Dendritic cell treated with granulocyte-macrophage colony-stimulating factor and Interleukin-4, amounts not matched to agents 40 ng/mL and 50 ng/mL, for 4 days (primary cell): ENCODE data around the gene PINLYP.
"Not testable (repeated sequence)": the region's sequence is repeated elsewhere in the genome, so short reads cannot be mapped to it uniquely, and the experiment has no call there.

Experiments
- H3K27ac Mint-ChIP-seq: one replicate; pipeline ENCODE4 v1.8.0; 2022; ENCODE audit warnings: mild to moderate bottlenecking, mixed read lengths
- H3K27me3 Mint-ChIP-seq: one replicate; pipeline ENCODE4 v1.8.0; 2022; ENCODE audit warnings: mild to moderate bottlenecking, mixed read lengths
- H3K36me3 Mint-ChIP-seq: one replicate; pipeline ENCODE4 v1.8.0; 2022; ENCODE audit warnings: low read depth, mixed read lengths
- H3K4me1 Mint-ChIP-seq: one replicate; pipeline ENCODE4 v1.8.0; 2022; ENCODE audit warnings: low read depth, mixed read lengths
- H3K4me3 Mint-ChIP-seq: one replicate; pipeline ENCODE4 v1.8.0; 2022; ENCODE audit warnings: mild to moderate bottlenecking, moderate library complexity, mixed read lengths
- H3K9me3 Mint-ChIP-seq: one replicate; pipeline ENCODE4 v1.8.0; 2022; ENCODE audit warnings: mixed read lengths
- intact Hi-C: fragments of 100-400 bp; cut with micrococcal nuclease; formaldehyde crosslinking; loops from one replicate; pipeline ENCODE4 v1.15.0; 2022

Gene PINLYP

GRCh38 chr19:43595999-43596841 is 20.6 kb downstream of the PINLYP start, which contains the start of the genes IRGQ and ZNF576:
Gene IRGQ, minus strand, starts transcription at chr19:43596134. Its CDS starts 796 bp downstream, at chr19:43595338.
Gene ZNF576, plus strand, starts transcription at chr19:43596595. Its CDS starts 514 bp downstream, at chr19:43597109.
- Mint-ChIP-seq H3K4me1 (peaks cover 41% of the 10 kb centered on the region), H3K9me3 (no peaks in the 10 kb centered on the region), H3K4me3 (peak within 1 kb of the TSS; percentile 90), H3K27ac (peak within 1 kb of the TSS; percentile 98), H3K27me3 (no peaks in the 10 kb centered on the region), H3K36me3 (peaks cover 79% of the 10 kb centered on the region)
- intact Hi-C loops: loop anchor here (1.0 to 10.0 kb wide), 5 partner anchors 21 to 151 kb away; partner anchors contain the start of genes ETHE1, PINLYP, XRCC1 and ZNF428

GRCh38 chr19:43596842-43597461 is 21.4 kb downstream of the PINLYP start:
- Mint-ChIP-seq H3K27ac (peak overlapping the region; percentile 98), H3K27me3 (no peaks in the 10 kb centered on the region), H3K9me3 (no peaks in the 10 kb centered on the region), H3K4me3 (peak overlapping the region; percentile 90), H3K4me1 (peaks cover 41% of the 10 kb centered on the region), H3K36me3 (peaks cover 79% of the 10 kb centered on the region)
- intact Hi-C loops: loop anchor here (1.0 to 10.0 kb wide), 5 partner anchors 22 to 152 kb away; partner anchors contain the start of genes ETHE1, PINLYP, XRCC1 and ZNF428

- Mint-ChIP-seq H3K4me3 (peak overlapping the region; percentile 90), H3K4me1 (peaks cover 41% of the 10 kb centered on the region), H3K36me3 (peaks cover 77% of the 10 kb centered on the region), H3K9me3 (no peaks in the 10 kb centered on the region), H3K27ac (peak overlapping the region; percentile 98), H3K27me3 (no peaks in the 10 kb centered on the region)
- intact Hi-C loops: loop anchor here (2.0 to 10.0 kb wide), 3 partner anchors 36 to 153 kb away; partner anchors contain the start of gene ETHE1
These were observed 22.3 kb downstream of the PINLYP start for GRCh38 chr19:43597876-43598275.

- intact Hi-C loops: loop anchor here (5.0 to 10.0 kb wide), 2 partner anchors 36 to 154 kb away; no protein-coding TSS in a partner anchor
- peaks cover 69% of the 10 kb centered on the region for H3K36me3 Mint-ChIP-seq
- no peaks in the 10 kb centered on the region for H3K9me3 Mint-ChIP-seq
- H3K27me3 Mint-ChIP-seq: no peaks in the 10 kb centered on the region
- H3K4me1 Mint-ChIP-seq: peaks cover 34% of the 10 kb centered on the region
- no peak overlapping the region for H3K4me3 Mint-ChIP-seq
- H3K27ac Mint-ChIP-seq: peak overlapping the region; percentile 47
These were observed 23.0 kb downstream of the PINLYP start for GRCh38 chr19:43598445-43599240.

GRCh38 chr19:43599635-43600295 is 24.2 kb downstream of the PINLYP start:
- Mint-ChIP-seq H3K4me1 (peaks cover 29% of the 10 kb centered on the region), H3K36me3 (peaks cover 61% of the 10 kb centered on the region), H3K4me3 (no peak overlapping the region), H3K27ac (no peak overlapping the region), H3K9me3 (no peaks in the 10 kb centered on the region), H3K27me3 (no peaks in the 10 kb centered on the region)
- intact Hi-C loops: loop anchor here (5.0 to 10.0 kb wide), 2 partner anchors 37 to 155 kb away; no protein-coding TSS in a partner anchor

- H3K27ac Mint-ChIP-seq: not testable (repeated sequence)
These were observed 24.7 kb downstream of the PINLYP start for GRCh38 chr19:43600326-43600725.

GRCh38 chr19:43605875-43606568 is 30.4 kb downstream of the PINLYP start:
- Mint-ChIP-seq H3K27ac (no peak overlapping the region), H3K27me3 (no peaks in the 10 kb centered on the region), H3K4me3 (no peak overlapping the region), H3K4me1 (peaks cover 6% of the 10 kb centered on the region), H3K9me3 (no peaks in the 10 kb centered on the region), H3K36me3 (peaks cover 31% of the 10 kb centered on the region)
- intact Hi-C loops: no loop called here

More at GRCh38 chr19:43600326-43600725, 24.7 kb downstream of the PINLYP start:
- Mint-ChIP-seq H3K4me1 (peaks cover 29% of the 10 kb centered on the region), H3K36me3 (peaks cover 56% of the 10 kb centered on the region)
- H3K27me3 Mint-ChIP-seq, intact Hi-C loops, H3K4me3 Mint-ChIP-seq, H3K9me3 Mint-ChIP-seq: not testable (repeated sequence)

- no peak overlapping the region for H3K27ac Mint-ChIP-seq
- peaks cover 30% of the 10 kb centered on the region for H3K36me3 Mint-ChIP-seq
- no peaks in the 10 kb centered on the region for H3K27me3 Mint-ChIP-seq
- intact Hi-C loops: no loop called here
- no peaks in the 10 kb centered on the region for H3K9me3 Mint-ChIP-seq
- no peak overlapping the region for H3K4me3 Mint-ChIP-seq
- peaks cover 6% of the 10 kb centered on the region for H3K4me1 Mint-ChIP-seq
These were observed 31.1 kb downstream of the PINLYP start for GRCh38 chr19:43606569-43607229.

GRCh38 chr19:43607238-43608205 is 31.9 kb downstream of the PINLYP start:
- H3K4me1 Mint-ChIP-seq: peaks cover 6% of the 10 kb centered on the region
- peaks cover 30% of the 10 kb centered on the region for H3K36me3 Mint-ChIP-seq
- no peak overlapping the region for H3K4me3 Mint-ChIP-seq
- no peaks in the 10 kb centered on the region for H3K27me3 Mint-ChIP-seq
- peak overlapping the region; percentile 37 for H3K27ac Mint-ChIP-seq
- intact Hi-C loops: no loop called here
- H3K9me3 Mint-ChIP-seq: no peaks in the 10 kb centered on the region

GRCh38 chr19:43609872-43610271 is 34.3 kb downstream of the PINLYP start:
- H3K9me3 Mint-ChIP-seq: no peaks in the 10 kb centered on the region
- intact Hi-C loops: no loop called here
- H3K27me3 Mint-ChIP-seq: no peaks in the 10 kb centered on the region
- H3K36me3 Mint-ChIP-seq: peaks cover 49% of the 10 kb centered on the region
- H3K4me3 Mint-ChIP-seq: no peak overlapping the region
- H3K4me1 Mint-ChIP-seq: peaks cover 6% of the 10 kb centered on the region
- no peak overlapping the region for H3K27ac Mint-ChIP-seq

- H3K36me3 Mint-ChIP-seq: peaks cover 49% of the 10 kb centered on the region
- intact Hi-C loops: no loop called here
- no peak overlapping the region for H3K27ac Mint-ChIP-seq
- H3K4me1 Mint-ChIP-seq: peaks cover 6% of the 10 kb centered on the region
- H3K27me3 Mint-ChIP-seq: no peaks in the 10 kb centered on the region
- no peak overlapping the region for H3K4me3 Mint-ChIP-seq
- no peaks in the 10 kb centered on the region for H3K9me3 Mint-ChIP-seq
These were observed 34.9 kb downstream of the PINLYP start for GRCh38 chr19:43610493-43610892.
